Activated CD4-positive, alpha-beta T cell treated with anti-CD3 and anti-CD28 coated beads, Interleukin-2, amount 50 U/mL, for 48 hours (primary cell): Measurements from ENCODE around the gene UBC.
A peak's percentile ranks its signal among the peaks of the same experiment; 100 is the strongest.
"Not testable (repeated sequence)": the region's sequence is repeated elsewhere in the genome, so short reads cannot be mapped to it uniquely, and the experiment has no call there.

Experiments
- DNase-seq, 2 experiments: peaks; one replicate each; pipeline ENCODE4 v3.0.0-alpha.2; 2020

UBC gene

GRCh38 chr12:124913474-124914391 is 717 bp downstream of the UBC start:
- DNase-seq: peak; percentile 95 to 97

- not testable (repeated sequence) for DNase-seq
Observed at GRCh38 chr12:124912529-124913287, 1.7 kb downstream of the UBC start.

GRCh38 chr12:124911521-124911920 is 2.9 kb downstream of the UBC start:
- not testable (repeated sequence) for DNase-seq

- DNase-seq: no peak
Observed at GRCh38 chr12:124910561-124911478, 3.6 kb downstream of the UBC start.

- DNase-seq: no peak
Observed at GRCh38 chr12:124909831-124910560, 4.5 kb downstream of the UBC start.

- peak; percentile 88 to 92 for DNase-seq
Observed at GRCh38 chr12:124906606-124907261, 7.7 kb downstream of the UBC start.

GRCh38 chr12:124904306-124905098 is 9.9 kb downstream of the UBC start:
- DNase-seq: no peak

GRCh38 chr12:124902916-124903315 is 11.5 kb downstream of the UBC start:
- no peak for DNase-seq

GRCh38 chr12:124901003-124901402 is 13.4 kb downstream of the UBC start:
- DNase-seq: no peak

GRCh38 chr12:124900345-124900795 is 14.1 kb downstream of the UBC start:
- not testable (repeated sequence) for DNase-seq

- no peak for DNase-seq
Observed at GRCh38 chr12:124898923-124899294, 15.5 kb downstream of the UBC start.

- peak; percentile 66 to 75 for DNase-seq
Observed at GRCh38 chr12:124898200-124898922, 16.1 kb downstream of the UBC start.

GRCh38 chr12:124896461-124896860 is 18.0 kb downstream of the UBC start:
- DNase-seq: no peak

- no peak for DNase-seq
Observed at GRCh38 chr12:124893792-124894516, 20.5 kb downstream of the UBC start.

GRCh38 chr12:124888260-124888659 is 26.2 kb downstream of the UBC start:
- no peak for DNase-seq

GRCh38 chr12:124887766-124888165 is 26.7 kb downstream of the UBC start:
- not testable (repeated sequence) for DNase-seq

- no peak for DNase-seq
Observed at GRCh38 chr12:124884587-124885438, 29.6 kb downstream of the UBC start.
